Lower leg skin (tissue), 4 donors: ENCODE data around the gene VPS25. TPM values are rescaled to one million over a fixed set of nuclear protein-coding genes. Genes with fewer than 3 reads are reported as not detected.

Experiments used
- DNase-seq, 2 donors: peaks; one replicate each; pipeline ENCODE4 v3.0.0-alpha.2; 2019; ENCODE audit warnings: low spot score in 2 of 2
- H3K4me3 ChIP-seq: fragments of 200-600 bp; sonication (generic); 2 replicates; pipeline ENCODE4 v1.5.1; 2017; ENCODE audit warnings: mild to moderate bottlenecking, low read depth; ENCODE audit not compliant: poor library complexity, severe bottlenecking
- POLR2A ChIP-seq, 2 donors: fragments of 450-650 bp; IDR thresholded peaks; one replicate each; pipeline ENCODE4 v1.6.1; 2016 to 2017; ENCODE audit warnings: antibody characterized with exemption in 2 of 2, mild to moderate bottlenecking in 1 of 2, moderate library complexity in 1 of 2
- WGBS, 2 donors: methylation state at CpG; one replicate each; pipeline ENCODE4 v1.1.5; 2018; 5-methylcytosine and 5-hydroxymethylcytosine counted together
- intact Hi-C: fragments of 100-400 bp; cut with DNase I; formaldehyde crosslinking; loops from one replicate; pipeline ENCODE4 v1.15.0; 2023; ENCODE audit warnings: low total_unique reads
- total RNA-seq, 4 donors: library from RNA; depleted of rRNA; stranded (reverse); fragments of >200 nt; gene quantifications; one replicate each; pipeline ENCODE4 v1.1.0, GENCODE V29; 2016
- TF ChIP-seq, protein P1 (sequence below), 3 donors: fragments of 450-650 bp; IDR thresholded peaks; one replicate each; pipeline ENCODE4 v1.5.1; 2016; ENCODE audit warnings: antibody characterized with exemption in 3 of 3, mild to moderate bottlenecking in 3 of 3, moderate library complexity in 2 of 3

VPS25 gene
- total RNA-seq, 4 donors from 2014 or later, result 39.2 to 79.8 (median 61.0) TPM

DNA sequence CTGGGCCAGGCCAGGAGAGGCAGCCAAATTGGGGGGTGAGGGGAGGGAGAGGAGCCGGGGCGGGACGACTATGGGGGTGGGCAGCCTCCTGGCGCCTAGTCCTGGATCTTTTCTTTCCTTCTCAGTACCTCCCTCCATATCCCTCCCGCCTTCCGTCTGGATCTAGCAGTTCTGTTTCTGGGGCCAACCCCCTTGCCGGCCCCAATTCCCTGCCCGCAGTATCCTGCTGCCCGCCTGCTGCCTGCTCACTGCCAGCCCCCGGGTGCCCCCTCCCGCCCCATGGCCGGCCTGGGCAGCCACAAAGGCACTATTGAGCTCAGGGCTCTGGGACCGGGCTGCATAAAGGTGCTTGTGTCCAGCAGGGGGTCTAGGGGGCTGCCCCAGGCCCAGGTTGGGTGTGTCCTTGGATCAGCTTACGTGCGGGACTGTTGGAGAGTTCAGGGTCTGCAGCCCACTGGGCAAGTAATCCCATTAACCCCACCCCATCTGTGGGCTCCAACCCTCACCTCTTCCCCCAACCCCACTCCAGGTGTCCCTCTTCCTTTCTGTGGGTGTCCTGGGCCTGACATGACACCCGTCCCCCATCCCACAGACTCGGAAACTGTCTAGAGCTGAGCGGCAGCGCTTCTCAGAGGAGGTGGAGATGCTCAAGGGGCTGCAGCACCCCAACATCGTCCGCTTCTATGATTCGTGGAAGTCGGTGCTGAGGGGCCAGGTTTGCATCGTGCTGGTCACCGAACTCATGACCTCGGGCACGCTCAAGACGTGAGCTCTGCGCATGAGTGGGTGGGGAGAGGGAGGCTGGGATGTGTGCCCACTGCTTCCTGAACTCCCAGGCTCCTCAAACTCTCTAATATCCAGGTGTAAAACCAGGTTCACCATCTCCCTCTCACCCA, 9.2 kb downstream of the VPS25 start:
- 44 to 45% methylated on average over 29 of the region's 29 CpGs for WGBS, 2 donors
- TF ChIP-seq, protein P1, sequence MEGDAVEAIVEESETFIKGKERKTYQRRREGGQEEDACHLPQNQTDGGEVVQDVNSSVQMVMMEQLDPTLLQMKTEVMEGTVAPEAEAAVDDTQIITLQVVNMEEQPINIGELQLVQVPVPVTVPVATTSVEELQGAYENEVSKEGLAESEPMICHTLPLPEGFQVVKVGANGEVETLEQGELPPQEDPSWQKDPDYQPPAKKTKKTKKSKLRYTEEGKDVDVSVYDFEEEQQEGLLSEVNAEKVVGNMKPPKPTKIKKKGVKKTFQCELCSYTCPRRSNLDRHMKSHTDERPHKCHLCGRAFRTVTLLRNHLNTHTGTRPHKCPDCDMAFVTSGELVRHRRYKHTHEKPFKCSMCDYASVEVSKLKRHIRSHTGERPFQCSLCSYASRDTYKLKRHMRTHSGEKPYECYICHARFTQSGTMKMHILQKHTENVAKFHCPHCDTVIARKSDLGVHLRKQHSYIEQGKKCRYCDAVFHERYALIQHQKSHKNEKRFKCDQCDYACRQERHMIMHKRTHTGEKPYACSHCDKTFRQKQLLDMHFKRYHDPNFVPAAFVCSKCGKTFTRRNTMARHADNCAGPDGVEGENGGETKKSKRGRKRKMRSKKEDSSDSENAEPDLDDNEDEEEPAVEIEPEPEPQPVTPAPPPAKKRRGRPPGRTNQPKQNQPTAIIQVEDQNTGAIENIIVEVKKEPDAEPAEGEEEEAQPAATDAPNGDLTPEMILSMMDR (IDR thresholded peaks at IDR 0.05), result no peak
- no peak for TF ChIP-seq POLR2A (IDR thresholded peaks at IDR 0.05)
- no peak overlapping the region for H3K4me3 ChIP-seq
- DNase-seq, result no peak
- intact Hi-C loops, result no loop called here

DNA sequence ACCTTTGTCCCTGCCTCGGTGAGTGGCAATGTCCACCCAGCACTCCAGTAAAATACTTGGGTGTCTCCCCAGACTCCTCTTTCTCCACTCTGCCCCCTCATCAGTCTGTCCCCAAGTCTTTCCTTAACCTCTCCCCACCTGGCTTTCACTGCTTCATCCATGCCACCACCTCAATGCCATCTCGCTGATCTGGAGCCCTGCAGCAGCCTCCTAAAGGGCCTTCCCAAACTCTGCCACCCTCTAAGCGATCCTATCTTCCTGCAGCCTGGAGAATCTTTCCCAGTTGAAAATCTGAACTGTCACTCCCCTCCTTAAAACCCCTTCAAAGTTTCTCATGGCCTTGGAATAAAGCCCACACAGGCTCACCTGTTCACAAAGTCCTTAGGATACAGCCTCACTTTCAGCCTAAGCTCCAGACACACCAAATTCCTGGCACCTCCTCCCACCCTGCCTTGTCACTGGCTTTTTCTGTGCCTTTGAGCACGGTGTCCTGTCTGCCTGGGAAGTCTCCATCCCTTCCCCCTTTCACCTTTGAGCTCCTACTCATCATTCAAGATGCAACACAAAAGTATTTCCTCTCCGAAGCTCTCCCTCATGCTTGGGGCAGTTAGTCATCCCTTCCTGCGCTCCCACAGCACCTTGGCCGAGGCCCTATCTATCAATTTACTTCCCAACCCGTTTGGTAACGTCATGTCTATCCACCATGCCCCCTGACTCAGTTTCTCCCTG, 10.0 kb downstream of the VPS25 start:
- no peak for DNase-seq
- no peak for TF ChIP-seq POLR2A (IDR thresholded peaks at IDR 0.05)
- TF ChIP-seq, protein P1 (IDR thresholded peaks at IDR 0.05), result no peak
- no peak overlapping the region for H3K4me3 ChIP-seq
- intact Hi-C loops, result no loop called here
- 39 to 40% methylated on average over 9 of the region's 9 CpGs for WGBS, 2 donors

DNA sequence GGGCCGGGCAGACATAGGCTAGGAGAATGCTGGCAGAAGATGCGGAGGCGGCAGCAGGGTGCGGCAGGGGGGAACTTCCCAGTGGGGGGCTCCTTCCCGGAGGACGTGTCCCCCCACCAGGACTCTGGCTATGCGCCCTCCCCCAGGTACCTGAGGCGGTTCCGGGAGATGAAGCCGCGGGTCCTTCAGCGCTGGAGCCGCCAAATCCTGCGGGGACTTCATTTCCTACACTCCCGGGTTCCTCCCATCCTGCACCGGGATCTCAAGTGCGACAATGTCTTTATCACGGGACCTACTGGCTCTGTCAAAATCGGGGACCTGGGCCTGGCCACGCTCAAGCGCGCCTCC, 10.5 kb downstream of the VPS25 start:
- intact Hi-C loops, result no loop called here
- WGBS, 2 donors, result 22 to 37% methylated on average over 22 of the region's 22 CpGs
- TF ChIP-seq, protein P1 (IDR thresholded peaks at IDR 0.05), result no peak
- TF ChIP-seq POLR2A (IDR thresholded peaks at IDR 0.05), result no peak
- no peak for DNase-seq
- no peak overlapping the region for H3K4me3 ChIP-seq

DNA sequence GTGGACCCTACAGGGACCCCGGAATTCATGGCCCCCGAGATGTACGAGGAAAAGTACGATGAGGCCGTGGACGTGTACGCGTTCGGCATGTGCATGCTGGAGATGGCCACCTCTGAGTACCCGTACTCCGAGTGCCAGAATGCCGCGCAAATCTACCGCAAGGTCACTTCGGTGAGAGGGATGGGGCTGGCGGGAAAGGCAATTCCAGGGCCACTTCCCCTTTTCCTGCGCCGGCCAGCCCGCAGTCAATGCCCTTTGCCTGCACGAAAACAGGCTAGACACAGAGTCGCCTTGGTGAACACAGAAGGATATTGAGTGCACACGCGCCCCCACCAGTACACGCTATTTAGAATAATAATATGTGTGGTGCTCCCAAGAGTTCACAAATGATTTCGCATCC, 11.2 kb downstream of the VPS25 start:
- no peak overlapping the region for H3K4me3 ChIP-seq
- 43 to 47% methylated on average over 22 to 25 of the region's 25 CpGs for WGBS, 2 donors
- TF ChIP-seq POLR2A (IDR thresholded peaks at IDR 0.05), result no peak
- TF ChIP-seq, protein P1 (IDR thresholded peaks at IDR 0.05), result no peak
- intact Hi-C loops, result no loop called here
- no peak for DNase-seq

DNA sequence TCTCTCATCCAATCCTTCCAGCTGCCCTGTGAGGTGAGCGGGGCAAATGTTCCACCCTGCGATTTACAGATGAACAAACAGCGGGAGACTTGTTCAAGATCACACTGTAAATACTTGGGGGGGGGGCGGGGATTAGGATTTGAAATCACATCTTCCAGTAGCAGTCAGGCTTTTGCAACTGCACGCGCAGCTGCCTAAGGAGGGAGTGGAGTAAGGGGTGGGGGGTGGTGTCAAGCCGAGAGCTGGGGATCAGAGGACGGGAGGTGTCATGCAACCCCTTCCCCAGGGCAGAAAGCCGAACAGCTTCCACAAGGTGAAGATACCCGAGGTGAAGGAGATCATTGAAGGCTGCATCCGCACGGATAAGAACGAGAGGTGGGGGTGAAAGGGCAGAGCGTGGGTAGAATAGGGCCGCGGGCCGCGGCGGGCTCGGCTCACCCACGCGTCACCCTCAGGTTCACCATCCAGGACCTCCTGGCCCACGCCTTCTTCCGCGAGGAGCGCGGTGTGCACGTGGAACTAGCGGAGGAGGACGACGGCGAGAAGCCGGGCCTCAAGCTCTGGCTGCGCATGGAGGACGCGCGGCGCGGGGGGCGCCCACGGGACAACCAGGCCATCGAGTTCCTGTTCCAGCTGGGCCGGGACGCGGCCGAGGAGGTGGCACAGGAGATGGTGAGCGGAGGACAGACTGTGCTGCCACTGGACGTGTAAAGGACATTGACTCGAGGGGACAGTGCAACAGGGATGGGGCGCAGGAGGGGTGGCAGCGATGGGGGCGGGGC, 11.8 kb downstream of the VPS25 start:
- H3K4me3 ChIP-seq, result no peak overlapping the region
- TF ChIP-seq, protein P1 (IDR thresholded peaks at IDR 0.05), result no peak
- no peak for TF ChIP-seq POLR2A (IDR thresholded peaks at IDR 0.05)
- intact Hi-C loops, result no loop called here
- DNase-seq, result no peak
- WGBS, 2 donors, result 21 to 30% methylated on average over 44 to 52 of the region's 52 CpGs
